SK-N-MC (cell line): Measurements from ENCODE around the gene MRTFA.

Source experiments
- DNase-seq: peaks from one replicate; pipeline ENCODE4 v3.0.0-alpha.2; 2011; ENCODE audit warnings: low read depth, low spot score
- H3K27ac ChIP-seq: fragments of 200-600 bp; sonication (generic); 2 replicates; pipeline ENCODE4 v1.5.1; 2016; ENCODE audit warnings: mixed run types
- H3K36me3 ChIP-seq: fragments of 200-600 bp; sonication (generic); 2 replicates; pipeline ENCODE4 v1.6.1; 2017; ENCODE audit warnings: antibody characterized with exemption, low read length, mixed read lengths; ENCODE audit not compliant: insufficient read depth
- H3K4me3 ChIP-seq: fragments of 200-600 bp; sonication (generic); 2 replicates; pipeline ENCODE4 v1.5.1; 2016
- H3K9ac ChIP-seq: fragments of 200-600 bp; sonication (generic); 2 replicates; pipeline ENCODE4 v1.8.0; 2017; ENCODE audit warnings: mixed run types, mixed read lengths; ENCODE audit not compliant: insufficient read length
- H3K9me3 ChIP-seq: fragments of 200-600 bp; sonication (generic); 2 replicates; pipeline ENCODE4 v1.6.1; 2017; ENCODE audit warnings: low read depth, mild to moderate bottlenecking, antibody characterized with exemption, low read length, moderate library complexity, mixed read lengths
- EZH2 ChIP-seq: fragments of 200-600 bp; sonication (generic); IDR thresholded peaks from one replicate; pipeline ENCODE4 v1.6.1; 2017; ENCODE audit warnings: antibody characterized with exemption
- FOXP2 ChIP-seq: optimal IDR thresholded peaks from 2 replicates; pipeline ENCODE3; 2011; ENCODE audit warnings: mild to moderate bottlenecking, moderate library complexity; ENCODE audit not compliant: insufficient read depth; ENCODE audit errors: extremely low read length, control extremely low read depth
- POLR2AphosphoS5 ChIP-seq: IDR thresholded peaks from 2 replicates; pipeline ENCODE4 v1.6.1; 2012; ENCODE audit warnings: mild to moderate bottlenecking, low read depth, low read length, borderline replicate concordance

The MRTFA gene

GRCh38 chr22:40469181-40469580 lies 167.3 kb downstream of the MRTFA start:
- Histone ChIP-seq H3K9ac (no peak overlapping the region), H3K4me3 (no peak overlapping the region), H3K27ac (no peak overlapping the region), H3K9me3 (no peaks in the 10 kb centered on the region), H3K36me3 (no peaks in the 10 kb centered on the region)
- DNase-seq, result no peak
- TF ChIP-seq EZH2 (no peak), FOXP2 (no peak), POLR2AphosphoS5 (no peak)

GRCh38 chr22:40468616-40469015 lies 167.9 kb downstream of the MRTFA start:
- TF ChIP-seq FOXP2 (no peak), POLR2AphosphoS5 (no peak), EZH2 (no peak)
- H3K27ac ChIP-seq, result no peak overlapping the region
- no peak for DNase-seq

GRCh38 chr22:40466976-40467375 lies 169.5 kb downstream of the MRTFA start:
- Histone ChIP-seq H3K36me3 (no peaks in the 10 kb centered on the region), H3K9ac (no peak overlapping the region), H3K9me3 (no peaks in the 10 kb centered on the region), H3K27ac (no peak overlapping the region), H3K4me3 (no peak overlapping the region)
- TF ChIP-seq POLR2AphosphoS5, result no peak
- TF ChIP-seq EZH2, result no peak
- no peak for DNase-seq

More at GRCh38 chr22:40468616-40469015, 167.9 kb downstream of the MRTFA start:
- no peak overlapping the region for H3K4me3 ChIP-seq
- no peaks in the 10 kb centered on the region for H3K36me3 ChIP-seq
- H3K9ac ChIP-seq, result no peak overlapping the region
- no peaks in the 10 kb centered on the region for H3K9me3 ChIP-seq

GRCh38 chr22:40463683-40464082 lies 172.8 kb downstream of the MRTFA start:
- Histone ChIP-seq H3K36me3 (no peaks in the 10 kb centered on the region), H3K9ac (no peak overlapping the region), H3K9me3 (no peaks in the 10 kb centered on the region), H3K27ac (no peak overlapping the region), H3K4me3 (no peak overlapping the region)
- DNase-seq, result no peak
- TF ChIP-seq EZH2 (no peak), FOXP2 (no peak), POLR2AphosphoS5 (no peak)

- no peaks in the 10 kb centered on the region for H3K9me3 ChIP-seq
- H3K27ac ChIP-seq, result no peak overlapping the region
- TF ChIP-seq FOXP2 (no peak), POLR2AphosphoS5 (no peak), EZH2 (no peak)
- no peak for DNase-seq
- H3K9ac ChIP-seq, result no peak overlapping the region
- H3K4me3 ChIP-seq, result no peak overlapping the region
- no peaks in the 10 kb centered on the region for H3K36me3 ChIP-seq
Observed at GRCh38 chr22:40463017-40463631, 173.4 kb downstream of the MRTFA start.

- Histone ChIP-seq H3K9ac (no peak overlapping the region), H3K4me3 (no peak overlapping the region), H3K9me3 (no peaks in the 10 kb centered on the region), H3K36me3 (no peaks in the 10 kb centered on the region), H3K27ac (no peak overlapping the region)
- TF ChIP-seq EZH2 (no peak), FOXP2 (no peak), POLR2AphosphoS5 (no peak)
- DNase-seq, result no peak
Observed at GRCh38 chr22:40462195-40462984, 174.1 kb downstream of the MRTFA start.

GRCh38 chr22:40453671-40454070 lies 182.8 kb downstream of the MRTFA start:
- H3K36me3 ChIP-seq, result no peaks in the 10 kb centered on the region
- H3K9ac ChIP-seq, result no peak overlapping the region
- TF ChIP-seq EZH2 (no peak), POLR2AphosphoS5 (no peak), FOXP2 (no peak)
- no peak overlapping the region for H3K27ac ChIP-seq
- no peaks in the 10 kb centered on the region for H3K9me3 ChIP-seq
- H3K4me3 ChIP-seq, result no peak overlapping the region
- no peak for DNase-seq

GRCh38 chr22:40452730-40453487 lies 183.6 kb downstream of the MRTFA start:
- no peak for DNase-seq
- H3K9ac ChIP-seq, result no peak overlapping the region
- H3K36me3 ChIP-seq, result no peaks in the 10 kb centered on the region
- no peak overlapping the region for H3K27ac ChIP-seq
- H3K4me3 ChIP-seq, result no peak overlapping the region
- TF ChIP-seq FOXP2 (no peak), POLR2AphosphoS5 (no peak), EZH2 (no peak)
- no peaks in the 10 kb centered on the region for H3K9me3 ChIP-seq
